Fibroblast of lung (primary cell): ENCODE results near the gene PIK3R6.

Source experiments
- EZH2 ChIP-seq: IDR thresholded peaks from 2 replicates; pipeline ENCODE4 v1.5.1; 2012; ENCODE audit warnings: low read length, control low read depth, mild to moderate bottlenecking; ENCODE audit errors: missing control alignments
- TF ChIP-seq, protein P1 (sequence below), 2 donors: IDR thresholded peaks in 1 of 2; conservative IDR thresholded peaks in 1 of 2; 1 replicate in 1 of 2; 2 replicates in 1 of 2; pipeline ENCODE4 v1.5.1; 2011 to 2012; ENCODE audit warnings: low read length in 2 of 2, control low read depth in 1 of 2, inconsistent platforms in 1 of 2, low read depth in 1 of 2, mild to moderate bottlenecking in 1 of 2

DNA sequence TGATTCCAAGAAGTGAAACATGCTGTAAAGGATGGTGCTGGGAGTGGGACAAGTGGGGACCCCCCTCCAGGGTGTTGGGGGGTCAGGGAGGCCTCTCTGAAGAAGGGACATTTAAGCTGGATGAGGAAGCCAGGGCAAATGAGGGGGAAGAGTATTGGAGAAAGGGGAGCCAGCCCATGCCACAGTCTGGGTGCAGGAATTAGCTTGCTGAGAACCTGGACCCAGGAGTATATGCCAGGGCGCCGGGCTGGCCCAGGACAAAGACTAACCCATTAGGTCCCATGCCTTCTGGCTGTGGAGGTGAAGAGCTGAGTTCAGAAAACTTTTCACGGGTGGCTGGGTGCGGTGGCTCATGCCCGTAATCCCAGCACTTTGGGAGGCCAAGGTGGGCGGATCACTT is 45.6 kb upstream of the PIK3R6 start:
- TF ChIP-seq, protein P1, sequence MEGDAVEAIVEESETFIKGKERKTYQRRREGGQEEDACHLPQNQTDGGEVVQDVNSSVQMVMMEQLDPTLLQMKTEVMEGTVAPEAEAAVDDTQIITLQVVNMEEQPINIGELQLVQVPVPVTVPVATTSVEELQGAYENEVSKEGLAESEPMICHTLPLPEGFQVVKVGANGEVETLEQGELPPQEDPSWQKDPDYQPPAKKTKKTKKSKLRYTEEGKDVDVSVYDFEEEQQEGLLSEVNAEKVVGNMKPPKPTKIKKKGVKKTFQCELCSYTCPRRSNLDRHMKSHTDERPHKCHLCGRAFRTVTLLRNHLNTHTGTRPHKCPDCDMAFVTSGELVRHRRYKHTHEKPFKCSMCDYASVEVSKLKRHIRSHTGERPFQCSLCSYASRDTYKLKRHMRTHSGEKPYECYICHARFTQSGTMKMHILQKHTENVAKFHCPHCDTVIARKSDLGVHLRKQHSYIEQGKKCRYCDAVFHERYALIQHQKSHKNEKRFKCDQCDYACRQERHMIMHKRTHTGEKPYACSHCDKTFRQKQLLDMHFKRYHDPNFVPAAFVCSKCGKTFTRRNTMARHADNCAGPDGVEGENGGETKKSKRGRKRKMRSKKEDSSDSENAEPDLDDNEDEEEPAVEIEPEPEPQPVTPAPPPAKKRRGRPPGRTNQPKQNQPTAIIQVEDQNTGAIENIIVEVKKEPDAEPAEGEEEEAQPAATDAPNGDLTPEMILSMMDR (conservative IDR thresholded peaks at IDR 0.05 in 1 of 2, IDR thresholded peaks at IDR 0.05 in 1 of 2; ENCODE audit: low read depth in 1 of 2, low read length in 2 of 2), result no peak
- TF ChIP-seq EZH2, result no peak
